ENCODE results near the gene NEUROD2. TPM values are rescaled to one million over a fixed set of nuclear protein-coding genes. Genes with fewer than 3 reads are reported as not detected.
A peak's percentile ranks its signal among the peaks of the same experiment; 100 is the strongest.

The NEUROD2 gene
- total and polyA plus RNA-seq, 2 experiments from 2014 or later = not detected

DNA sequence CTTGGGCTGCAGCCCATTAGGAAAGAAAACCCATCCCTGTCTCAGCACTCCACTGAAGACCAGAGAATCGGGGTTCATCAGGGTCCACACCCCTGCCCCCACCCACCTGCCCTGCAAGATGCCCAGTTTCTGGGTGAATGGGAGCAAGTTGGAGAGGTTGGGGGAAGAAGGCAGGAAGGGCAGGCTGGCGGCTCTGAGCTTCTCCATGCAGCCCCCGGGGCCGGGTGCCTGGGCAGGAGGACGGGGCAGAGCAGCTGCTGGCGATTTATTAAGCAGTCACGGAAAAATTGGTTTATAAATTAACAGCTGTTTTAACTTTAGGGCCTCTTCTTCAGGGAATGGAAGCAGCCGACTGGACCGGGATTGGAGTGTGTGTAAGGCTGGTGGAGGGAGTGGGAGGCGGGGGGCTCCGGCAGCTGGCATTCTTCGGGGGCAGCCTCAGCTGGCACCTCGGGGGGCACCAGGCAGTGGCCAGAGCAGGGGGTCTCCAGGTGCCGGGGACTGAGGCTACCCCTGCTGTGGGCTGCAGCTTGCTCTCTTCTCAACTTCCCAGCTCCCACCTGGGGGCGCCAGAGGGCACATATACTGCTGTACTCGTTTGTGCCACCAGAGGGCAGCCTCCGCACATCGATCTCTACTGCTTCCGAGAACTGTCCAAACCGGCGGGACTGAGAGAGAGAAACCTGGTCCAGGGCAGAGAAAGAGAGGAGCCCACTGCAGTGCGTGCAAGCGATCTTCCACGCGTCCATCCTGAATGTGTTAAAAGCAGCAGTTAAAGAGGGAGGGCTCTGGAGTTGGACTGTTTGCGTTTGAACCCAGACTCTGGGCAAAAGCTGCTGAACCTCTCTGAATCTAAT, 14.0 kb upstream of the NEUROD2 start:
- Histone ChIP-seq H3K27me3 (peaks cover 64% of the 10 kb centered on the region), H3K4me3 (no peak overlapping the region), H3K4me1 (ENCODE audit: low read depth) (peaks cover 5% of the 10 kb centered on the region)

DNA sequence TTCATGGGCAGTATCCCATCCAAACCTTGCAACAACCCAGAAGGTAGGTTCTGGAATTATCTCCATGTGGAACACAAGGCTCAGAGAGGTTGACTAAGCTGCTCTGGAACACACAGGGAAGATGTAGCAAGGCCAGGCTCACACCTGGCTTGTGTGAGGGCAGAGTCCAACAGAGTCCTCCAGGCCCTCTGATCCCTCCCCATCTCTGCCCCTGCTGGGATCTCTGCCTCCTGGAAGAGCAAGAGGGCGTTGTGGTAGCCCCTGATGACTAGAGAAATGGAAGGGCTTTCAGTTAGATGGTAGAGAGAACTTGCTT, 12.0 kb upstream of the NEUROD2 start:
- Histone ChIP-seq H3K27ac (no peak overlapping the region), H3K9me3 (ENCODE audit: low read depth) (no peaks in the 10 kb centered on the region), H3K4me1 (ENCODE audit: low read depth) (peaks cover 5% of the 10 kb centered on the region), H3K4me3 (no peak overlapping the region), H3K27me3 (peaks cover 71% of the 10 kb centered on the region), H3K36me3 (no peaks in the 10 kb centered on the region)
- DNase-seq (ENCODE audit: low read depth in 1 of 2, low spot score in 1 of 2) = no peak
- TF ChIP-seq, protein P1, sequence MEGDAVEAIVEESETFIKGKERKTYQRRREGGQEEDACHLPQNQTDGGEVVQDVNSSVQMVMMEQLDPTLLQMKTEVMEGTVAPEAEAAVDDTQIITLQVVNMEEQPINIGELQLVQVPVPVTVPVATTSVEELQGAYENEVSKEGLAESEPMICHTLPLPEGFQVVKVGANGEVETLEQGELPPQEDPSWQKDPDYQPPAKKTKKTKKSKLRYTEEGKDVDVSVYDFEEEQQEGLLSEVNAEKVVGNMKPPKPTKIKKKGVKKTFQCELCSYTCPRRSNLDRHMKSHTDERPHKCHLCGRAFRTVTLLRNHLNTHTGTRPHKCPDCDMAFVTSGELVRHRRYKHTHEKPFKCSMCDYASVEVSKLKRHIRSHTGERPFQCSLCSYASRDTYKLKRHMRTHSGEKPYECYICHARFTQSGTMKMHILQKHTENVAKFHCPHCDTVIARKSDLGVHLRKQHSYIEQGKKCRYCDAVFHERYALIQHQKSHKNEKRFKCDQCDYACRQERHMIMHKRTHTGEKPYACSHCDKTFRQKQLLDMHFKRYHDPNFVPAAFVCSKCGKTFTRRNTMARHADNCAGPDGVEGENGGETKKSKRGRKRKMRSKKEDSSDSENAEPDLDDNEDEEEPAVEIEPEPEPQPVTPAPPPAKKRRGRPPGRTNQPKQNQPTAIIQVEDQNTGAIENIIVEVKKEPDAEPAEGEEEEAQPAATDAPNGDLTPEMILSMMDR (IDR thresholded peaks at IDR 0.05; ENCODE audit: low read depth, low read length) = no peak

More for the DNA sequence above, 14.0 kb upstream of the NEUROD2 start:
- no peaks in the 10 kb centered on the region for H3K36me3 ChIP-seq
- no peak overlapping the region for H3K27ac ChIP-seq
- peak; percentile 84 to 90 for DNase-seq (ENCODE audit: low read depth in 1 of 2, low spot score in 1 of 2)
- H3K9me3 ChIP-seq (ENCODE audit: low read depth) = no peaks in the 10 kb centered on the region
- TF ChIP-seq, protein P1 (IDR thresholded peaks at IDR 0.05; ENCODE audit: low read depth, low read length) = peak; percentile 100

DNA sequence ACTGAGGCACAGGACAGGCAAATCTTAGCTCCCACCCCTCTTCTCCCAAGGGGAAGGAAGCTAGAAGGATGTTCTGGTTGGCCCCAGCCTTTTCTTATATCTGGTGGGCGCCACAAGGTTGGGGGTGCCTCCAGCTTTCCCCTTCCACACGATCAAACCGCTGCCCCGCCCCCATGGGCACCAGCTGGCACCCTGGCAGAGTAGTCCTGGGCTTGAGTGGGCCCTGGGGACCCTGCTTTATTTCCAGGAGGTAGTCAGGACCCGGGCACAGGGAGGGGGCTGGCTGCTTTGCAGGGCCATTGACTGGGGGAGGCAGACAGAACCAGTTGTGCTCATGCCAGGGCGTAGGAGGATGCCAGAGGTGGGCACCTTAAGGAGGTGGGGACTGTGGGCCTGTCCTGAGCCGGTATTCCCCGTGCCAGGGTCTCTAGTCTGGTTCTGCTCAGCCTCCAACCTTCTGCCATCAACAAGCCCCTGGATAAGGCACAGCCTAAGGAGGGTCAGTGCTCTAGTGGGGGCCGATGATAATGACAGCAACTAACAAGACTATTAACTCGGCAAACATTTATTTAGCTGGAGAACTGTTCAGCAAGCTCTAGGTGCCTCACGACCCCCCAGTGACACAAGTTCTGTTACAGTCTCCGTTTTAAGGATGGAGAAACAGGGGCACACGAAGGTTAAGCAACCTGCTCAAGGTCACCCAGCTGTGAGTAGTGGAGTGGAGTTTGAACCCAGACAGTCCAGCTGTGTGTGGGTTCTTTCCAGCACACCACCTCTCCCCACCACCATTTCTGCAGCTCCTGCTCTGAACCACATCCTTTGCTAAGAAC, 11.5 kb upstream of the NEUROD2 start:
- H3K4me1 ChIP-seq (ENCODE audit: low read depth) = no peaks in the 10 kb centered on the region
- TF ChIP-seq, protein P1 (IDR thresholded peaks at IDR 0.05; ENCODE audit: low read depth, low read length) = no peak
- H3K27ac ChIP-seq = no peak overlapping the region
- DNase-seq (ENCODE audit: low read depth in 1 of 2, low spot score in 1 of 2) = no peak
- H3K36me3 ChIP-seq = no peaks in the 10 kb centered on the region
- no peaks in the 10 kb centered on the region for H3K9me3 ChIP-seq (ENCODE audit: low read depth)
- no peak overlapping the region for H3K4me3 ChIP-seq
- peaks cover 76% of the 10 kb centered on the region for H3K27me3 ChIP-seq

DNA sequence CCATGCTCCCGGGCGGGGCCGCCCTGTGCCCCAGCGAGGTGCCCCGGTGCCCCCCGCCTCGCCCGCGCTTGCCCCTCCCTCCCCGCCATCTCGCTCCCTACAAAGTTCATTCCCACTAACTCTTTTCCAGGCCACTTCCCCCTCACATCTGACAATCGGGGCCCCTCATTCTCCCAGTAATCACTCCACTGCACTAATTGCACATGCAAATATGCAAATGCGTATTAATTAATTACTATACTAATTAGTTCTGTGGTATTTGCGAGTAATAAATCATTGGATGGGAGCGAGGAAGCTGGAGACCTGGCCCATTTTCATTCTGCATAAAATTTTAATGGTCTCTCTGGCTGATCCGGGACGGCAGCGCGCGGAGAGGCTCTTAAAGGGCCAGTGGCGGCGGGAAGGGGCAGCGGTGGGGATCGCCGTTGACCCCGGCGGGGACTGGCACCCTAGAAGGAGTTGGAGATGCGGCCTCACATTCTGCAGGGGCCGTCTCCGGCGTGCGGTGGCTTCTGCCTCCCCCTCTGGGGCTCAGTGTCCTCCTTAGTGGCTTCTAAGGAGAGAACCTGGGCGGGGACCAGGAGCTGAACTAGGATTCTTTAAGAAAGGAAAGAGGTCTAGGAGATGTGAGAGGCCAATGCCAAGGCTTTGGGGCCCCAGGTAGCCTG, 10.7 kb upstream of the NEUROD2 start:
- Histone ChIP-seq H3K9me3 (ENCODE audit: low read depth) (no peaks in the 10 kb centered on the region), H3K4me3 (peak overlapping the region; percentile 45), H3K4me1 (ENCODE audit: low read depth) (no peaks in the 10 kb centered on the region), H3K36me3 (no peaks in the 10 kb centered on the region), H3K27me3 (peaks cover 84% of the 10 kb centered on the region), H3K27ac (no peak overlapping the region)
- peak in 1 of 2 donors; percentile 21 for DNase-seq (ENCODE audit: low read depth in 1 of 2, low spot score in 1 of 2)
- TF ChIP-seq, protein P1 (IDR thresholded peaks at IDR 0.05; ENCODE audit: low read depth, low read length) = no peak

DNA sequence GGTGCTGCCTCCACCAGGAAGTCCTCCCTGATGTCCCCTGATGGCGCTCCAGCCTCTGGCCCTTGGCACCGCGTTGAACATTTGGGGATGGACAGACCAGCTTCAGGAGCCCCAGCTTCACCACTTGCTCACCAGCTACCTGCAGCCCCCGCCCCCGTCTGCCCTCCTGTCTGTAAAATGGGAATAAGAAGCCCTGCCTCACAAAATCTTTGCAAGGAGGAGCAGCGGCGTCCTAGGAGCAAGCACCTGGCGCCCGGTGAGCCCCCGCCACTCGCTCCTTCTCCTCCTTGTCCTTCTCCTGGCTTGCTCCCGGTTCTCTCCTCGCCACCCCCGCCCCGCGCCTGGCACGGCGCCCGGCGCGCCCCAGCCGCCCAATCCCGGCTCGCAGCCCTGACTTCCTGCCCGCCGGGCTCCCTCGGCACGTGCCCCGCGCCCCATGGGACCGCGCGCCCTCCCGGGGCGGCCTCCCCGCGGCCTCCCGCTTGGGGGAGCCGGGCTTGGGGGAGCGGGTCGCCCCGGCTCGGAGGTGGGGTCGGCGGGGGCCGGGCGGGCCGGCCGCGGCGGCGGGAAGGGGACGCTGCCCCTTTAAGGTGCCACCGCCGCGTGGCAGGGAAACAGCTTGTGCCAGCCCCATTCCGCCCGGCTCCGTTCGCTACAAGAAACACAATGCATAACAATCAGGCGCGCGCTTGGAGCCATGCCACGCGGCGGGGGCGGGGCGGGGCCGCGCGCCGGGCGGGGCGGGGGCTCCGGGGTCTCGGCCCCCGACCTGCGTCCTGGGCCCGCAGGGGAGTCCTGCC, 9.9 kb upstream of the NEUROD2 start:
- Histone ChIP-seq H3K4me1 (ENCODE audit: low read depth) (no peaks in the 10 kb centered on the region), H3K4me3 (peak overlapping the region; percentile 45), H3K36me3 (no peaks in the 10 kb centered on the region), H3K27me3 (peaks cover 92% of the 10 kb centered on the region), H3K9me3 (ENCODE audit: low read depth) (no peaks in the 10 kb centered on the region), H3K27ac (no peak overlapping the region)
- peak; percentile 57 to 74 for DNase-seq (ENCODE audit: low read depth in 1 of 2, low spot score in 1 of 2)
- TF ChIP-seq, protein P1 (IDR thresholded peaks at IDR 0.05; ENCODE audit: low read depth, low read length) = no peak
